K562 (cell line): ENCODE data around the gene CSNK1D. TPM values are rescaled to one million over a fixed set of nuclear protein-coding genes. Genes with fewer than 3 reads are reported as not detected.

Experiments
- CHD7 ChIP-seq: fragments of 200-600 bp; sonication (generic); IDR thresholded peaks from one replicate; pipeline ENCODE4 v1.6.1; 2012; ENCODE audit warnings: mild to moderate bottlenecking, low read depth, low read length, inconsistent platforms
- CSDE1 ChIP-seq, 2 experiments: fragments of 450-650 bp; IDR thresholded peaks; 2 replicates each; pipeline ENCODE4 v1.6.1; 2016; ENCODE audit warnings: mild to moderate bottlenecking in 1 of 2
- MIER1 ChIP-seq: fragments of 450-650 bp; IDR thresholded peaks from 2 replicates; pipeline ENCODE4 v1.6.1; 2016; ENCODE audit warnings: antibody characterized with exemption, mild to moderate bottlenecking, low read depth
- ZNF12 ChIP-seq: sonication (generic); formaldehyde crosslinking; IDR thresholded peaks from 2 replicates; pipeline ENCODE4 v1.4.0; 2020; ENCODE audit warnings: mild to moderate bottlenecking, missing genetic modification reagents
- ZNF511 ChIP-seq: sonication (generic); formaldehyde crosslinking; IDR thresholded peaks from 2 replicates; pipeline ENCODE4 v1.8.0; 2022; ENCODE audit warnings: mild to moderate bottlenecking, missing genetic modification reagents
- ZNF740 ChIP-seq, 3 experiments: fragments of 200-800 bp in 1 of 3; sonication (Bioruptor generic) in 1 of 3; sonication (generic) in 1 of 3; formaldehyde crosslinking in 1 of 3; IDR thresholded peaks; 2 replicates each; pipeline versions ENCODE4 v1.6.1 to v1.8.0; 2016 to 2022; ENCODE audit warnings: mild to moderate bottlenecking in 2 of 3, missing compliant biosample characterization in 2 of 3, missing genetic modification characterization in 2 of 3, missing genetic modification reagents in 1 of 3
- polyA plus RNA-seq, 8 experiments: library from polyadenylated mRNA; depleted of rRNA in 4 of 8; stranded (reverse) in 5 of 8; unstranded in 3 of 8; fragments of >200 nt; fragmentation: Nextera tagmentation in 2 of 8; fragmentation: Illumina TruSeq in 1 of 8; extraction: Ambion mirVana in 2 of 8; extraction: Trizol in 1 of 8; gene quantifications; 2 replicates each; pipeline versions ENCODE4 v1.2.1 to v1.2.3, GENCODE V29; 2011 to 2014; ENCODE audit warnings: inconsistent platforms in 1 of 8, missing spikeins in 1 of 8
- total RNA-seq, 7 experiments: library from RNA; depleted of rRNA in 6 of 7; stranded (reverse); fragments of >200 nt in 6 of 7; fragmentation: Illumina TruSeq in 2 of 7; extraction: Trizol in 2 of 7; gene quantifications; 2 replicates each; pipeline versions ENCODE4 v1.2.1 to v1.2.3, GENCODE V29; 2011 to 2021; ENCODE audit warnings: low replicate concordance in 1 of 7

The CSNK1D gene
- total and polyA plus RNA-seq, 9 of the 15 experiments (the other 6 are each of a cell fraction or from before 2014, with no cell fraction given) = 6.5 to 133 (median 41.3) TPM

- TF ChIP-seq CSDE1 (IDR thresholded peaks at IDR 0.05) (no peak), CHD7 (no peak), ZNF12 (0 out of 2 replicates have a peak, but pooled peaks have one; percentile 66), MIER1 (no peak), ZNF740 (CRISPR knock-in tag; IDR thresholded peaks at IDR 0.05) (no peak), ZNF740 (tag; IDR thresholded peaks at IDR 0.05) (no peak), ZNF511 (CRISPR knock-in tag) (no peak)
Measured at GRCh38 chr17:82241183-82241925, 32.1 kb downstream of the CSNK1D start (continued).
